PFSK-1 (cell line): ENCODE measurements around the gene MAPKBP1.

ENCODE experiments used
- FOXP2 ChIP-seq: optimal IDR thresholded peaks from 2 replicates; pipeline ENCODE3; 2011; ENCODE audit warnings: borderline replicate concordance, control low read depth, inconsistent platforms; ENCODE audit not compliant: insufficient read depth; ENCODE audit errors: extremely low read length, extremely low read depth
- POLR2AphosphoS5 ChIP-seq: IDR thresholded peaks from 2 replicates; pipeline ENCODE4 v1.6.1; 2012; ENCODE audit warnings: low read depth, mild to moderate bottlenecking, control low read depth, low read length, moderate library complexity
- SIN3A ChIP-seq: IDR thresholded peaks from 2 replicates; pipeline ENCODE4 v1.6.1; 2012; ENCODE audit warnings: mild to moderate bottlenecking, low read length, moderate library complexity, borderline replicate concordance; ENCODE audit not compliant: insufficient read depth
- TAF1 ChIP-seq: IDR thresholded peaks from 2 replicates; pipeline ENCODE4 v1.6.1; 2012; ENCODE audit warnings: low read length, control low read depth, borderline replicate concordance; ENCODE audit not compliant: insufficient read depth
- TF ChIP-seq, protein P1 (sequence below), 2 experiments: IDR thresholded peaks; 2 replicates each; pipeline versions ENCODE4 v1.6.1 to v1.8.0; 2011 to 2012; ENCODE audit warnings: low read depth in 2 of 2, low read length in 2 of 2, control low read depth in 1 of 2, inconsistent platforms in 1 of 2, mild to moderate bottlenecking in 1 of 2, moderate library complexity in 1 of 2; ENCODE audit not compliant: insufficient read depth in 1 of 2

MAPKBP1 gene

GRCh38 chr15:41827880-41828806 is 53.9 kb downstream of the MAPKBP1 start, which contains the start of gene JMJD7:
JMJD7 (plus strand) TSS chr15:41828092; CDS start chr15:41828125, 33 bp downstream.
- TF ChIP-seq TAF1: peak; percentile 77; the same call in 1 of the 2 replicates
- TF ChIP-seq, protein P1, sequence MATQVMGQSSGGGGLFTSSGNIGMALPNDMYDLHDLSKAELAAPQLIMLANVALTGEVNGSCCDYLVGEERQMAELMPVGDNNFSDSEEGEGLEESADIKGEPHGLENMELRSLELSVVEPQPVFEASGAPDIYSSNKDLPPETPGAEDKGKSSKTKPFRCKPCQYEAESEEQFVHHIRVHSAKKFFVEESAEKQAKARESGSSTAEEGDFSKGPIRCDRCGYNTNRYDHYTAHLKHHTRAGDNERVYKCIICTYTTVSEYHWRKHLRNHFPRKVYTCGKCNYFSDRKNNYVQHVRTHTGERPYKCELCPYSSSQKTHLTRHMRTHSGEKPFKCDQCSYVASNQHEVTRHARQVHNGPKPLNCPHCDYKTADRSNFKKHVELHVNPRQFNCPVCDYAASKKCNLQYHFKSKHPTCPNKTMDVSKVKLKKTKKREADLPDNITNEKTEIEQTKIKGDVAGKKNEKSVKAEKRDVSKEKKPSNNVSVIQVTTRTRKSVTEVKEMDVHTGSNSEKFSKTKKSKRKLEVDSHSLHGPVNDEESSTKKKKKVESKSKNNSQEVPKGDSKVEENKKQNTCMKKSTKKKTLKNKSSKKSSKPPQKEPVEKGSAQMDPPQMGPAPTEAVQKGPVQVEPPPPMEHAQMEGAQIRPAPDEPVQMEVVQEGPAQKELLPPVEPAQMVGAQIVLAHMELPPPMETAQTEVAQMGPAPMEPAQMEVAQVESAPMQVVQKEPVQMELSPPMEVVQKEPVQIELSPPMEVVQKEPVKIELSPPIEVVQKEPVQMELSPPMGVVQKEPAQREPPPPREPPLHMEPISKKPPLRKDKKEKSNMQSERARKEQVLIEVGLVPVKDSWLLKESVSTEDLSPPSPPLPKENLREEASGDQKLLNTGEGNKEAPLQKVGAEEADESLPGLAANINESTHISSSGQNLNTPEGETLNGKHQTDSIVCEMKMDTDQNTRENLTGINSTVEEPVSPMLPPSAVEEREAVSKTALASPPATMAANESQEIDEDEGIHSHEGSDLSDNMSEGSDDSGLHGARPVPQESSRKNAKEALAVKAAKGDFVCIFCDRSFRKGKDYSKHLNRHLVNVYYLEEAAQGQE (IDR thresholded peaks at IDR 0.05; ENCODE audit: insufficient read depth in 1 of 2, low read depth in 2 of 2, low read length in 2 of 2): no peak
- no peak for TF ChIP-seq SIN3A
- peak; percentile 53 for TF ChIP-seq FOXP2
- peak; percentile 94 for TF ChIP-seq POLR2AphosphoS5

DNA sequence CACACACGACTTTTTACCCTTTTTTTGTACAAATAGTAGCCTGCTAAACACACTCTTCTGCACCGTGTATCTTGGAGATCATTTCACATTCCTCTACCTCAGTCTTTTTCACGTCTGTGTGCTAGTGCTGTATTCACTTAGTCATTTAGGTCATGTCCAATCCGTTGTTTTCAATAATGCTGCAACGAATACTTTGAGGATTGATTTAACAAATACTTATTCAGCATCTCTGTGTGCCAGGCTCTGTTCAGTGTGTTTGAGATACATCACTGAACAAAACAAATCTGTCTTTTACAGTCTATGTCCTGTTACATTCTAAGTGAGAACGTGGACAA is 54.5 kb downstream of the MAPKBP1 start:
- TF ChIP-seq, protein P1 (IDR thresholded peaks at IDR 0.05; ENCODE audit: insufficient read depth in 1 of 2, low read depth in 2 of 2, low read length in 2 of 2): no peak
- TF ChIP-seq FOXP2 (no peak), POLR2AphosphoS5 (no peak)

DNA sequence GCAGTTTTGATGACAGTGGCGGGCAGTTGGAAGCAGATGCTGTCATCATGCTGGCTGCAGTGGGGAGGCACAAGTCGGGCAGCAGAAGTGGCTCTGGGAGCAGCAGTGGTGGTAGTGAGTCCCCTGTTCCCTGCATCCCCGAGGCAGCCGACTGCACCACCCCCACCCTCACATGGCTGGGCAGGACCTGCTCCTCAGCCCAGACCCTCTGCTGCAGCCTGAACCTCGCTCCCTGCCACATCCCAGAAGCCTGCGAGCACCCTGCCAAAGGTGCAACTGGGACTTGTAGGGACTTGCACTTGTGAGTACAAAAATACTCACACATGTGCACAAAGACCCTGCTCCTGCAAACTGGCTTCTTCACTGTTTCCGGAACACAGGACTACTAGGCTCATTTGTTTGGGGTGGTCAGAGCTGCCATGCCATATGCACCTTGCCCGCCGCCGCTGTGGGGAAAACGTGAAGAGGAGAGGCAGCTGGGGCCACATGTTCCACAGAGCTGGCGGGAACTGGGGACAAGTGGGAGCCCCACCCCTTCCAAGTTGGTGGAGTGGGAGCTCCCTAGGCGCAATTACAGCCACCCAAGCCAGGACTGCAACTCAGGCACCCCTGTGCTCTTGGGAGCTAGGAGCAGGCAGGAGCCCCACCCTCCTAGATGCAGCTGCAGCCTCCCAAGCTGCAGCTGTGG is 55.8 kb downstream of the MAPKBP1 start:
- TF ChIP-seq SIN3A (no peak), POLR2AphosphoS5 (no peak), FOXP2 (no peak), TAF1 (no peak)
- TF ChIP-seq, protein P1 (IDR thresholded peaks at IDR 0.05; ENCODE audit: insufficient read depth in 1 of 2, low read depth in 2 of 2, low read length in 2 of 2): no peak

DNA sequence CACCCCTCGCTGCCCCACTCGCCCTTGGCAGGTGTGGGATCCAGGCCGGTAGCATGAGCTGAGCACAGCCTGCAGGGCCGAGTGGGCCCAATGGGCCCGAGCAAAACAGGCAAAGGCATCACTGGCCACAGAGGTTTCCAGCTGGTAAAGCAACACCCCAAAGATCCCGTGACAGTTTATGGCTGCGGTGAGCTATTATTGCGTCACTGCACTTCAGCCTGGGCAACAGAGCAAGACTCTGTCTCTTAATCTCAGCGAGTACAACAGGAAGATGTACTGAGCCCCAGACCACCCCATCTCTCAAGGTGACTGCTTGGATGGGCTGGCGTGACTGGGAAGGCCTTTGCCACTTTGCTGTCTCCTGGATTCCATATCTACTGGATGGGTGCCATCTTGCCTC is 57.9 kb downstream of the MAPKBP1 start:
- TF ChIP-seq TAF1 (no peak), FOXP2 (no peak), POLR2AphosphoS5 (no peak), SIN3A (no peak)
- TF ChIP-seq, protein P1 (IDR thresholded peaks at IDR 0.05; ENCODE audit: insufficient read depth in 1 of 2, low read depth in 2 of 2, low read length in 2 of 2): no peak
